ENCODE measurements around the gene PDE2A.

- TF ChIP-seq CTCF (IDR thresholded peaks at IDR 0.05) (no peak), POLR2A (IDR thresholded peaks at IDR 0.05) (no peak)
These were observed 46.6 kb upstream of the PDE2A start for GRCh38 chr11:72720784-72721183.

Data from heart left ventricle (tissue), 13 donors.